PC-9 (cell line): ENCODE measurements around the gene SHISAL2A.

Experiments
- CTCF ChIP-seq: fragments of 200-600 bp; sonication (generic); conservative IDR thresholded peaks from 2 replicates; pipeline ENCODE4 v1.6.1; 2017; ENCODE audit warnings: mixed run types, antibody characterized with exemption, mild to moderate bottlenecking, moderate library complexity
- EZH2 ChIP-seq: fragments of 200-600 bp; sonication (generic); IDR thresholded peaks from 2 replicates; pipeline ENCODE4 v1.8.0; 2017; ENCODE audit warnings: antibody characterized with exemption, low read depth

GRCh38 chr1:52681136-52681535, 48.2 kb downstream of the SHISAL2A start:
- TF ChIP-seq EZH2 (no peak), CTCF (no peak)
